CD14-positive monocyte (primary cell): ENCODE measurements around the gene TSHR. TPM values are rescaled to one million over a fixed set of nuclear protein-coding genes. Genes with fewer than 3 reads are reported as not detected.

Source experiments
- DNase-seq, 3 donors: peaks; one replicate each; pipeline ENCODE4 v3.0.0-alpha.2; 2011 to 2022
- H2AFZ ChIP-seq: 2 replicates; pipeline ENCODE4 v1.6.0; 2012; ENCODE audit warnings: mild to moderate bottlenecking, low read depth, low read length, inconsistent platforms; ENCODE audit not compliant: insufficient read depth, poor library complexity, severe bottlenecking
- H3K27ac ChIP-seq, 2 donors: 1 replicate in 1 of 2; 2 replicates in 1 of 2; pipeline ENCODE4 v1.5.1; 2012 to 2013; ENCODE audit warnings: low read length in 2 of 2, control low read depth in 1 of 2, inconsistent platforms in 1 of 2, low read depth in 1 of 2, mild to moderate bottlenecking in 1 of 2
- H3K27me3 ChIP-seq, 2 donors: one replicate each; pipeline versions ENCODE4 v1.6.0 to v1.6.1; 2011 to 2013; ENCODE audit warnings: low read length in 2 of 2; ENCODE audit not compliant: control insufficient read depth in 2 of 2, insufficient read depth in 2 of 2
- H3K36me3 ChIP-seq, 2 donors: replicated peaks in 1 of 2; 1 replicate in 1 of 2; 2 replicates in 1 of 2; pipeline versions ENCODE4 v1.5.1 to v1.6.1; 2012 to 2013; ENCODE audit warnings: low read length in 2 of 2, control low read depth in 1 of 2, inconsistent platforms in 1 of 2, mild to moderate bottlenecking in 1 of 2; ENCODE audit not compliant: insufficient read depth in 2 of 2, control insufficient read depth in 1 of 2
- H3K4me1 ChIP-seq, 2 donors: 1 replicate in 1 of 2; 2 replicates in 1 of 2; pipeline versions ENCODE4 v1.5.1 to v1.6.1; 2012 to 2013; ENCODE audit warnings: low read length in 2 of 2, control low read depth in 1 of 2, inconsistent platforms in 1 of 2, mild to moderate bottlenecking in 1 of 2, moderate library complexity in 1 of 2; ENCODE audit not compliant: insufficient read depth in 2 of 2, control insufficient read depth in 1 of 2
- H3K4me2 ChIP-seq: replicated peaks from 2 replicates; pipeline ENCODE3; 2012; ENCODE audit warnings: low read length, moderate library complexity, mild to moderate bottlenecking; ENCODE audit not compliant: poor library complexity, severe bottlenecking; ENCODE audit errors: extremely low read depth
- H3K4me3 ChIP-seq, 3 experiments: fragments of 200-600 bp in 1 of 3; sonication (generic) in 1 of 3; replicated peaks in 1 of 3; 1 replicate in 2 of 3; 2 replicates in 1 of 3; pipeline ENCODE4 v1.5.1; 2011 to 2013; ENCODE audit warnings: low read length in 3 of 3, mild to moderate bottlenecking in 3 of 3, control low read depth in 2 of 3, low read depth in 2 of 3, inconsistent platforms in 1 of 3, moderate library complexity in 1 of 3
- H3K79me2 ChIP-seq: 2 replicates; pipeline ENCODE4 v1.6.0; 2012; ENCODE audit warnings: mild to moderate bottlenecking, control low read depth, inconsistent platforms, low read length, moderate library complexity; ENCODE audit not compliant: insufficient read depth
- H3K9ac ChIP-seq: 2 replicates; pipeline ENCODE4 v1.6.0; 2017; ENCODE audit warnings: low read length, mild to moderate bottlenecking; ENCODE audit not compliant: insufficient read depth, poor library complexity, severe bottlenecking
- H3K9me3 ChIP-seq, 2 donors: replicated peaks in 1 of 2; 1 replicate in 1 of 2; 2 replicates in 1 of 2; pipeline versions ENCODE4 v1.5.1 to v1.6.1; 2012 to 2013; ENCODE audit warnings: low read length in 2 of 2, control low read depth in 1 of 2; ENCODE audit not compliant: control insufficient read depth in 1 of 2, insufficient read depth in 1 of 2
- H4K20me1 ChIP-seq: 2 replicates; pipeline ENCODE4 v1.6.0; 2012; ENCODE audit warnings: mild to moderate bottlenecking, low read length, control low read depth, moderate library complexity; ENCODE audit not compliant: insufficient read depth
- H3K27ac Mint-ChIP-seq, 7 donors: one replicate each; pipeline ENCODE4 v1.8.0; 2020; ENCODE audit warnings: mild to moderate bottlenecking in 7 of 7, mixed read lengths in 7 of 7, moderate library complexity in 6 of 7, inconsistent platforms in 2 of 7
- H3K27me3 Mint-ChIP-seq, 3 donors: one replicate each; pipeline ENCODE4 v1.8.0; 2021 to 2022; ENCODE audit warnings: low read depth in 3 of 3, mild to moderate bottlenecking in 3 of 3, mixed read lengths in 3 of 3, moderate library complexity in 3 of 3, inconsistent platforms in 1 of 3
- H3K36me3 Mint-ChIP-seq, 2 donors: one replicate each; pipeline ENCODE4 v1.8.0; 2020; ENCODE audit warnings: mixed read lengths in 2 of 2, inconsistent platforms in 1 of 2, mild to moderate bottlenecking in 1 of 2
- H3K4me1 Mint-ChIP-seq: one replicate; pipeline ENCODE4 v1.8.0; 2020; ENCODE audit warnings: mild to moderate bottlenecking, mixed read lengths
- H3K4me3 Mint-ChIP-seq, 2 donors: one replicate each; pipeline ENCODE4 v1.8.0; 2020; ENCODE audit warnings: mild to moderate bottlenecking in 2 of 2, mixed read lengths in 2 of 2, moderate library complexity in 1 of 2
- H3K9me3 Mint-ChIP-seq, 7 donors: one replicate each; pipeline ENCODE4 v1.8.0; 2020 to 2022; ENCODE audit warnings: mixed read lengths in 7 of 7, mild to moderate bottlenecking in 6 of 7, moderate library complexity in 6 of 7, inconsistent platforms in 2 of 7
- CTCF ChIP-seq: fragments of 200-600 bp; IDR thresholded peaks from one replicate; pipeline ENCODE4 v1.8.0; 2022; ENCODE audit warnings: antibody characterized with exemption, mild to moderate bottlenecking
- WGBS: methylation state at CpG from one replicate; pipeline ENCODE4 v1.1.5; 2013; ENCODE audit warnings: missing lambda C conversion rate; ENCODE audit not compliant: insufficient coverage; 5-methylcytosine and 5-hydroxymethylcytosine counted together
- intact Hi-C, 2 donors: fragments of 100-400 bp; cut with micrococcal nuclease; formaldehyde crosslinking; loops; one replicate each; pipeline versions ENCODE4 v1.15.0 to v1.15.1; 2023
- polyA plus RNA-seq, 3 donors: library from polyadenylated mRNA; depleted of rRNA in 1 of 3; unstranded in 2 of 3; stranded (reverse) in 1 of 3; fragments of 300-500 nt in 2 of 3; fragments of >200 nt in 1 of 3; fragmentation: Illumina TruSeq in 2 of 3; gene quantifications; 1 replicate in 2 of 3; 2 replicates in 1 of 3; pipeline ENCODE4 v1.2.3, GENCODE V29; 2012 to 2021

The TSHR gene
- polyA plus RNA-seq, 3 donors: not detected

GRCh38 chr14:81172881-81173280 lies 217.5 kb downstream of the TSHR start:
- Mint-ChIP-seq H3K4me3 (no peak overlapping the region), H3K27me3 (no peaks in the 10 kb centered on the region), H3K27ac (peak overlapping the region in 2 of 7 donors; percentile 3 to 33), H3K36me3 (peaks cover 0 to 10% of the 10 kb centered on the region in 2 donors), H3K9me3 (no peaks in the 10 kb centered on the region), H3K4me1 (peaks cover 47% of the 10 kb centered on the region)
- no peaks in the 10 kb centered on the region for H3K9me3 ChIP-seq
- no peak overlapping the region for H3K4me3 ChIP-seq
- no peak for DNase-seq
- no peak overlapping the region for H2AFZ ChIP-seq
- H4K20me1 ChIP-seq: no peaks in the 10 kb centered on the region
- H3K4me2 ChIP-seq: no peak overlapping the region
- H3K36me3 ChIP-seq: no peaks in the 10 kb centered on the region
- H3K27ac ChIP-seq: peak overlapping the region in 1 of 2 donors; percentile 17
- no peak overlapping the region for H3K9ac ChIP-seq
- peaks cover 21 to 37% of the 10 kb centered on the region in 2 donors for H3K4me1 ChIP-seq
- no peaks in the 10 kb centered on the region for H3K27me3 ChIP-seq
- TF ChIP-seq CTCF: no peak
- intact Hi-C loops: loop anchor here (5.0 to 10.0 kb wide), 2 partner anchors 52 to 176 kb away; partner anchors contain the start of gene GTF2A1 (in 1 of the 2)
- no peaks in the 10 kb centered on the region for H3K79me2 ChIP-seq
- WGBS: no CpG with 5 or more reads among the region's 3 CpGs

GRCh38 chr14:81176241-81176640 lies 220.8 kb downstream of the TSHR start:
- no peaks in the 10 kb centered on the region for H3K27me3 ChIP-seq
- Mint-ChIP-seq H3K4me1 (peaks cover 43% of the 10 kb centered on the region), H3K36me3 (peaks cover 9 to 18% of the 10 kb centered on the region in 2 donors), H3K9me3 (no peaks in the 10 kb centered on the region), H3K4me3 (peak overlapping the region; percentile 41 to 84), H3K27me3 (no peaks in the 10 kb centered on the region), H3K27ac (peak overlapping the region; percentile 87 to 95 (median 92))
- H2AFZ ChIP-seq: no peak overlapping the region
- WGBS: no CpG with 5 or more reads among the region's 3 CpGs
- DNase-seq: peak; percentile 77 to 91 (median 79)
- H3K36me3 ChIP-seq: peaks cover 0 to 7% of the 10 kb centered on the region in 2 donors
- H3K27ac ChIP-seq: peak overlapping the region in 1 of 2 donors; percentile 74
- TF ChIP-seq CTCF: no peak
- H3K4me2 ChIP-seq: peak overlapping the region; percentile 36
- intact Hi-C loops: loop anchor here in 1 of 2 donors (10.0 kb wide), 1 partner anchor 49 kb away; the partner anchor contains the start of gene GTF2A1
- H3K9me3 ChIP-seq: no peaks in the 10 kb centered on the region
- H3K4me3 ChIP-seq: peak overlapping the region in 2 of 3 experiments; percentile 22 to 33
- H4K20me1 ChIP-seq: no peaks in the 10 kb centered on the region
- peaks cover 21 to 36% of the 10 kb centered on the region in 2 donors for H3K4me1 ChIP-seq
- H3K9ac ChIP-seq: no peak overlapping the region
- no peaks in the 10 kb centered on the region for H3K79me2 ChIP-seq
